ENCODE measurements around the gene CDC42BPG.

CDC42BPG gene

GRCh38 chr11:64891215-64891848, 46.9 kb upstream of the CDC42BPG start:
- Histone ChIP-seq H3K9ac (ENCODE audit: low read depth, low read length, poor library complexity, severe bottlenecking) (no peak overlapping the region), H3F3A (ENCODE audit: low read depth) (no peaks in the 10 kb centered on the region), H3K4me2 (ENCODE audit: low read depth, low read length, poor library complexity, severe bottlenecking) (no peak overlapping the region), H3K27me3 (ENCODE audit: insufficient read depth, low read length, poor library complexity, severe bottlenecking) (no peaks in the 10 kb centered on the region), H3K9me3 (ENCODE audit: insufficient read depth, low read depth, low read length) (no peaks in the 10 kb centered on the region), H3K4me1 (ENCODE audit: insufficient read depth, low read length, poor library complexity, severe bottlenecking) (peaks cover 11% of the 10 kb centered on the region), H3K79me2 (ENCODE audit: insufficient read depth, low read length) (no peaks in the 10 kb centered on the region), H4K20me1 (ENCODE audit: insufficient read depth, low read length, poor library complexity, severe bottlenecking) (no peaks in the 10 kb centered on the region), H3K9me2 (replicated peaks; ENCODE audit: low read depth, low read length) (no peaks in the 10 kb centered on the region), H3K36me3 (ENCODE audit: insufficient read depth, low read length) (no peaks in the 10 kb centered on the region), H3K4me3 (ENCODE audit: low read length, poor library complexity, severe bottlenecking) (no peak overlapping the region), H2AFZ (ENCODE audit: low read length) (no peak overlapping the region)
- no peak for TF ChIP-seq EZH2phosphoT487 (IDR thresholded peaks at IDR 0.05; ENCODE audit: borderline replicate concordance)
- no peak for TF ChIP-seq CTCF (conservative IDR thresholded peaks at IDR 0.05; ENCODE audit: low read length)

- H3K9ac ChIP-seq (ENCODE audit: low read depth, low read length, poor library complexity, severe bottlenecking) = no peak overlapping the region
- no peak overlapping the region for H3K4me2 ChIP-seq (ENCODE audit: low read depth, low read length, poor library complexity, severe bottlenecking)
- no peaks in the 10 kb centered on the region for H3K9me2 ChIP-seq (replicated peaks; ENCODE audit: low read depth, low read length)
- no peak overlapping the region for H2AFZ ChIP-seq (ENCODE audit: low read length)
- no peaks in the 10 kb centered on the region for H3F3A ChIP-seq (ENCODE audit: low read depth)
- H3K9me3 ChIP-seq (ENCODE audit: insufficient read depth, low read depth, low read length) = no peaks in the 10 kb centered on the region
- peaks cover 11% of the 10 kb centered on the region for H3K4me1 ChIP-seq (ENCODE audit: insufficient read depth, low read length, poor library complexity, severe bottlenecking)
- H3K79me2 ChIP-seq (ENCODE audit: insufficient read depth, low read length) = no peaks in the 10 kb centered on the region
- H3K27me3 ChIP-seq (ENCODE audit: insufficient read depth, low read length, poor library complexity, severe bottlenecking) = no peaks in the 10 kb centered on the region
- TF ChIP-seq CTCF (conservative IDR thresholded peaks at IDR 0.05; ENCODE audit: low read length) (no peak), EZH2phosphoT487 (IDR thresholded peaks at IDR 0.05; ENCODE audit: borderline replicate concordance) (no peak)
- H4K20me1 ChIP-seq (ENCODE audit: insufficient read depth, low read length, poor library complexity, severe bottlenecking) = no peaks in the 10 kb centered on the region
- H3K4me3 ChIP-seq (ENCODE audit: low read length, poor library complexity, severe bottlenecking) = no peak overlapping the region
- H3K36me3 ChIP-seq (ENCODE audit: insufficient read depth, low read length) = no peaks in the 10 kb centered on the region
Observed at GRCh38 chr11:64890522-64890939, 46.1 kb upstream of the CDC42BPG start.

GRCh38 chr11:64888729-64889511, 44.5 kb upstream of the CDC42BPG start:
- H3K27me3 ChIP-seq (ENCODE audit: insufficient read depth, low read length, poor library complexity, severe bottlenecking) = no peaks in the 10 kb centered on the region
- no peaks in the 10 kb centered on the region for H4K20me1 ChIP-seq (ENCODE audit: insufficient read depth, low read length, poor library complexity, severe bottlenecking)
- H3K9me3 ChIP-seq (ENCODE audit: insufficient read depth, low read depth, low read length) = no peaks in the 10 kb centered on the region
- no peaks in the 10 kb centered on the region for H3K79me2 ChIP-seq (ENCODE audit: insufficient read depth, low read length)
- no peaks in the 10 kb centered on the region for H3K9me2 ChIP-seq (replicated peaks; ENCODE audit: low read depth, low read length)
- no peak overlapping the region for H2AFZ ChIP-seq (ENCODE audit: low read length)
- TF ChIP-seq EZH2phosphoT487 (IDR thresholded peaks at IDR 0.05; ENCODE audit: borderline replicate concordance) = no peak
- TF ChIP-seq CTCF (conservative IDR thresholded peaks at IDR 0.05; ENCODE audit: low read length) = no peak
- no peaks in the 10 kb centered on the region for H3F3A ChIP-seq (ENCODE audit: low read depth)
- H3K4me3 ChIP-seq (ENCODE audit: low read length, poor library complexity, severe bottlenecking) = no peak overlapping the region
- H3K9ac ChIP-seq (ENCODE audit: low read depth, low read length, poor library complexity, severe bottlenecking) = no peak overlapping the region
- no peaks in the 10 kb centered on the region for H3K36me3 ChIP-seq (ENCODE audit: insufficient read depth, low read length)
- H3K4me1 ChIP-seq (ENCODE audit: insufficient read depth, low read length, poor library complexity, severe bottlenecking) = peaks cover 11% of the 10 kb centered on the region
- H3K4me2 ChIP-seq (ENCODE audit: low read depth, low read length, poor library complexity, severe bottlenecking) = no peak overlapping the region
